Fibroblast of skin of left quadriceps (primary cell): ENCODE data around the gene ZCCHC7.
"Not testable (repeated sequence)": the region's sequence is repeated elsewhere in the genome, so short reads cannot be mapped to it uniquely, and the experiment has no call there.

Experiments used
- DNase-seq, 2 experiments: peaks; one replicate each; pipeline ENCODE4 v3.0.0-alpha.2; 2013; ENCODE audit warnings: low read depth in 2 of 2

ZCCHC7 gene

GRCh38 chr9:37120843-37121335 is 515 bp downstream of the ZCCHC7 start:
- DNase-seq = not testable (repeated sequence)

- DNase-seq = no peak
Measured at GRCh38 chr9:37121881-37122280, 1.5 kb downstream of the ZCCHC7 start.

GRCh38 chr9:37126214-37126788 is 5.9 kb downstream of the ZCCHC7 start:
- no peak for DNase-seq

GRCh38 chr9:37127018-37127417 is 6.6 kb downstream of the ZCCHC7 start:
- no peak for DNase-seq

GRCh38 chr9:37128051-37128450 is 7.7 kb downstream of the ZCCHC7 start:
- no peak for DNase-seq

- DNase-seq = no peak
Measured at GRCh38 chr9:37134166-37134565, 13.8 kb downstream of the ZCCHC7 start.

- DNase-seq = no peak
Measured at GRCh38 chr9:37141015-37141414, 20.6 kb downstream of the ZCCHC7 start.

GRCh38 chr9:37144762-37145161 is 24.4 kb downstream of the ZCCHC7 start:
- no peak for DNase-seq

- no peak for DNase-seq
Measured at GRCh38 chr9:37146410-37146809, 26.0 kb downstream of the ZCCHC7 start.

GRCh38 chr9:37148181-37148580 is 27.8 kb downstream of the ZCCHC7 start:
- no peak for DNase-seq

GRCh38 chr9:37149666-37150308 is 29.4 kb downstream of the ZCCHC7 start:
- no peak for DNase-seq

GRCh38 chr9:37150415-37150814 is 30.0 kb downstream of the ZCCHC7 start:
- DNase-seq = no peak

- no peak for DNase-seq
Measured at GRCh38 chr9:37151812-37152211, 31.4 kb downstream of the ZCCHC7 start.

GRCh38 chr9:37152365-37152764 is 32.0 kb downstream of the ZCCHC7 start:
- DNase-seq = no peak

- no peak for DNase-seq
Measured at GRCh38 chr9:37155601-37156000, 35.2 kb downstream of the ZCCHC7 start.

GRCh38 chr9:37156205-37156604 is 35.8 kb downstream of the ZCCHC7 start:
- DNase-seq = no peak

- DNase-seq = no peak
Measured at GRCh38 chr9:37156781-37157356, 36.5 kb downstream of the ZCCHC7 start.

GRCh38 chr9:37157726-37158377 is 37.5 kb downstream of the ZCCHC7 start:
- no peak for DNase-seq

GRCh38 chr9:37163299-37163698 is 42.9 kb downstream of the ZCCHC7 start:
- DNase-seq = no peak

GRCh38 chr9:37164335-37164734 is 44.0 kb downstream of the ZCCHC7 start:
- DNase-seq = not testable (repeated sequence)

GRCh38 chr9:37165644-37166043 is 45.3 kb downstream of the ZCCHC7 start:
- no peak for DNase-seq

- DNase-seq = no peak
Measured at GRCh38 chr9:37167456-37168047, 47.2 kb downstream of the ZCCHC7 start.
